T-cell (primary cell): ENCODE data around the gene HMGN5. TPM values are rescaled to one million over a fixed set of nuclear protein-coding genes. Genes with fewer than 3 reads are reported as not detected.

Experiments used
- ATAC-seq, 4 experiments: fragments of 200-7000 bp in 3 of 4; fragments of 150-1000 bp in 1 of 4; cut with Tn5 transposase; replicated peaks in 1 of 4; 1 replicate in 3 of 4; 2 replicates in 1 of 4; pipeline ENCODE4 v1.10.0; 2021; ENCODE audit warnings: moderate library complexity in 3 of 4, mild to moderate bottlenecking in 2 of 4, moderate number of reproducible peaks in 1 of 4
- CTCF ChIA-PET, 2 donors: fragments of 300-600 bp; sonication (Branson Sonifier 250); formaldehyde crosslinking; loops; one replicate each; lab custom pipeline; 2022; ENCODE audit warnings: antibody characterized with exemption in 2 of 2; lab: Charles Lee
- POLR2A ChIA-PET, 2 donors: fragments of 300-600 bp; sonication (Branson Sonifier 250); formaldehyde crosslinking; loops; one replicate each; lab custom pipeline; 2022; ENCODE audit warnings: antibody characterized with exemption in 2 of 2; lab: Charles Lee
- DNase-seq, 35 experiments: peaks; one replicate each; pipeline versions ENCODE4 v3.0.0 to v3.0.0-alpha.2; 2013 to 2023
- H3K27ac ChIP-seq: one replicate; pipeline ENCODE4 v1.5.1; 2013; ENCODE audit warnings: low read length
- H3K27me3 ChIP-seq, 2 experiments: replicated peaks in 1 of 2; 1 replicate in 1 of 2; 2 replicates in 1 of 2; pipeline versions ENCODE4 v1.6.1 to v1.7.0; 2013; ENCODE audit warnings: low read length in 1 of 2, mixed read lengths in 1 of 2; ENCODE audit not compliant: control insufficient read depth in 2 of 2, insufficient read depth in 2 of 2; ENCODE audit errors: extremely low read depth in 1 of 2
- H3K36me3 ChIP-seq, 2 donors: 1 replicate in 1 of 2; 2 replicates in 1 of 2; pipeline versions ENCODE4 v1.6.1 to v1.7.0; 2013; ENCODE audit warnings: low read length in 1 of 2; ENCODE audit not compliant: control insufficient read depth in 2 of 2, insufficient read depth in 1 of 2; ENCODE audit errors: extremely low read depth in 1 of 2
- H3K4me1 ChIP-seq, 2 experiments: 1 replicate in 1 of 2; 2 replicates in 1 of 2; pipeline versions ENCODE4 v1.6.1 to v1.7.0; 2013; ENCODE audit warnings: low read length in 2 of 2, mixed read lengths in 1 of 2; ENCODE audit not compliant: insufficient read depth in 2 of 2, control insufficient read depth in 1 of 2; ENCODE audit errors: extremely low read depth in 1 of 2
- H3K4me3 ChIP-seq, 2 donors: 1 replicate in 1 of 2; 2 replicates in 1 of 2; pipeline versions ENCODE4 v1.5.1 to v1.7.0; 2013; ENCODE audit warnings: mild to moderate bottlenecking in 2 of 2, low read length in 1 of 2, moderate library complexity in 1 of 2; ENCODE audit not compliant: control insufficient read depth in 1 of 2; ENCODE audit errors: extremely low read depth in 1 of 2
- H3K9me3 ChIP-seq: 2 replicates; pipeline ENCODE4 v1.7.0; 2013
- H3K27ac Mint-ChIP-seq, 2 donors: one replicate each; pipeline ENCODE4 v1.8.0; 2020 to 2021; ENCODE audit warnings: mild to moderate bottlenecking in 2 of 2, mixed read lengths in 2 of 2
- H3K27me3 Mint-ChIP-seq, 2 donors: one replicate each; pipeline ENCODE4 v1.8.0; 2021 to 2022; ENCODE audit warnings: mixed read lengths in 2 of 2
- H3K36me3 Mint-ChIP-seq: one replicate; pipeline ENCODE4 v1.8.0; 2021; ENCODE audit warnings: mixed read lengths
- H3K4me1 Mint-ChIP-seq, 3 donors: one replicate each; pipeline ENCODE4 v1.8.0; 2020 to 2022; ENCODE audit warnings: mixed read lengths in 3 of 3, mild to moderate bottlenecking in 1 of 3
- H3K4me3 Mint-ChIP-seq, 3 donors: one replicate each; pipeline ENCODE4 v1.8.0; 2020 to 2022; ENCODE audit warnings: mild to moderate bottlenecking in 3 of 3, mixed read lengths in 3 of 3, moderate library complexity in 3 of 3
- H3K9me3 Mint-ChIP-seq, 3 donors: one replicate each; pipeline ENCODE4 v1.8.0; 2020 to 2022; ENCODE audit warnings: mixed read lengths in 3 of 3
- WGBS: methylation state at CpG from one replicate; pipeline ENCODE4 v1.1.5; 2013; ENCODE audit warnings: missing lambda C conversion rate; ENCODE audit not compliant: insufficient coverage; 5-methylcytosine and 5-hydroxymethylcytosine counted together
- total RNA-seq, 35 experiments: library from RNA in 6 of 35; stranded (reverse) in 6 of 35; fragments of 120-200 nt in 1 of 35; gene quantifications; one replicate each; pipeline versions ENCODE4 v1.2.1 to v1.2.4 and lab custom pipeline; 2013 to 2026

Gene HMGN5
- total RNA-seq, 5 donors from 2014 or later (not counting 1 experiment from before 2014, with no cell fraction given), result 0.92 to 3.3 (median 2.3) TPM

- Histone ChIP-seq H3K36me3 (no peaks in the 10 kb centered on the region), H3K4me3 (no peak overlapping the region), H3K27me3 (peaks cover 0 to 9% of the 10 kb centered on the region in 2 experiments), H3K4me1 (no peaks in the 10 kb centered on the region), H3K9me3 (no peaks in the 10 kb centered on the region), H3K27ac (no peak overlapping the region)
- no CpG with 5 or more reads among the region's 3 CpGs for WGBS
- Mint-ChIP-seq H3K4me3 (no peak overlapping the region), H3K27ac (no peak overlapping the region), H3K36me3 (peaks cover 10% of the 10 kb centered on the region), H3K4me1 (no peaks in the 10 kb centered on the region), H3K27me3 (peaks cover 5 to 13% of the 10 kb centered on the region in 2 donors), H3K9me3 (peaks cover 0 to 7% (median 6%) of the 10 kb centered on the region in 3 donors)
- ChIA-PET POLR2A (no interaction called here), CTCF (no interaction called here)
- DNase-seq (no peak), ATAC-seq (no peak)
Observed at GRCh38 chrX:81110286-81110685, 91.4 kb downstream of the HMGN5 start.

- H3K4me3 Mint-ChIP-seq, result no peak overlapping the region
- CTCF ChIA-PET, result no interaction called here
Observed at GRCh38 chrX:81082649-81083048, 119.1 kb downstream of the HMGN5 start.

More at GRCh38 chrX:81082649-81083048, 119.1 kb downstream of the HMGN5 start:
- WGBS, result no CpG with 5 or more reads among the region's 2 CpGs
- Histone ChIP-seq H3K9me3 (no peaks in the 10 kb centered on the region), H3K36me3 (no peaks in the 10 kb centered on the region), H3K4me3 (no peak overlapping the region), H3K4me1 (no peaks in the 10 kb centered on the region), H3K27ac (no peak overlapping the region), H3K27me3 (no peaks in the 10 kb centered on the region)
- POLR2A ChIA-PET, result no interaction called here
- Mint-ChIP-seq H3K4me1 (no peaks in the 10 kb centered on the region), H3K36me3 (no peaks in the 10 kb centered on the region), H3K9me3 (peaks cover 0 to 6% (median 3%) of the 10 kb centered on the region in 3 donors), H3K27me3 (peaks cover 0 to 11% of the 10 kb centered on the region in 2 donors), H3K27ac (no peak overlapping the region)
- no peak for ATAC-seq
- no peak for DNase-seq

Other genes with a start within 250 kb of the HMGN5 start
- 10 to 100 TPM; 55.0 to 78.2 (median 60.7) TPM for gene SH3BGRL, start 189 bp upstream of the HMGN5 start, total RNA-seq